Lung (tissue), 12 donors: ENCODE results near the gene IQGAP2. TPM values are rescaled to one million over a fixed set of nuclear protein-coding genes. Genes with fewer than 3 reads are reported as not detected.
A peak's percentile ranks its signal among the peaks of the same experiment; 100 is the strongest.

Experiments
- ATAC-seq: fragments of 200-7000 bp; cut with Tn5 transposase; one replicate; pipeline ENCODE4 v1.9.1; 2020; ENCODE audit warnings: moderate number of reproducible peaks; ENCODE audit not compliant: insufficient read depth, low FRiP score
- DNase-seq, 3 donors: peaks; one replicate each; pipeline ENCODE4 v3.0.0-alpha.2; 2013 to 2017
- H3K27ac ChIP-seq, 2 donors: one replicate each; pipeline ENCODE4 v1.5.1; 2013; ENCODE audit warnings: mild to moderate bottlenecking in 2 of 2, moderate library complexity in 2 of 2, control low read depth in 1 of 2, inconsistent platforms in 1 of 2, low read depth in 1 of 2, low read length in 1 of 2
- H3K27me3 ChIP-seq, 3 donors: one replicate each; pipeline ENCODE4 v1.5.1; 2013; ENCODE audit warnings: low read length in 2 of 3; ENCODE audit not compliant: control insufficient read depth in 3 of 3, insufficient read depth in 3 of 3
- H3K36me3 ChIP-seq, 4 donors: one replicate each; pipeline ENCODE4 v1.5.1; 2013; ENCODE audit warnings: low read length in 4 of 4, mild to moderate bottlenecking in 1 of 4, moderate library complexity in 1 of 4; ENCODE audit not compliant: control insufficient read depth in 4 of 4, insufficient read depth in 4 of 4
- H3K4me1 ChIP-seq, 5 donors: one replicate each; pipeline ENCODE4 v1.5.1; 2013; ENCODE audit warnings: low read length in 5 of 5, mild to moderate bottlenecking in 2 of 5, moderate library complexity in 1 of 5; ENCODE audit not compliant: control insufficient read depth in 5 of 5, insufficient read depth in 5 of 5
- H3K4me3 ChIP-seq: one replicate; pipeline ENCODE4 v1.5.1; 2013; ENCODE audit warnings: mild to moderate bottlenecking, control low read depth, moderate library complexity
- H3K9ac ChIP-seq, 2 donors: one replicate each; pipeline ENCODE4 v1.5.1; 2013; ENCODE audit warnings: low read length in 2 of 2, control low read depth in 1 of 2; ENCODE audit not compliant: insufficient read depth in 1 of 2
- H3K9me3 ChIP-seq, 4 donors: one replicate each; pipeline ENCODE4 v1.5.1; 2013; ENCODE audit warnings: low read length in 3 of 4, mild to moderate bottlenecking in 1 of 4, moderate library complexity in 1 of 4; ENCODE audit not compliant: control insufficient read depth in 4 of 4, insufficient read depth in 3 of 4
- WGBS, 2 donors: extraction: QIAGEN DNeasy Blood & Tissue Kit; methylation state at CpG; one replicate each; pipeline ENCODE4 v1.1.7; 2013; 5-methylcytosine and 5-hydroxymethylcytosine counted together
- polyA plus RNA-seq, 2 donors: library from polyadenylated mRNA; stranded (reverse); fragments of 200-250 nt; gene quantifications; one replicate each; pipeline ENCODE4 v1.2.1, GENCODE V29; 2013
- total RNA-seq, 2 donors: library from RNA; depleted of rRNA in 1 of 2; stranded (reverse); fragments of >200 nt in 1 of 2; gene quantifications; one replicate each; pipeline ENCODE4 v1.2.1, GENCODE V29; 2014 to 2021
- TF ChIP-seq, protein P1 (sequence below): IDR thresholded peaks from 2 replicates; pipeline ENCODE4 v1.5.1; 2012; ENCODE audit warnings: mild to moderate bottlenecking; ENCODE audit errors: control extremely low read depth, extremely low read depth
- donor health status: control.
- donor health status: control.
- donor health status: Bipolar disorder and iron deficiency.
- donor health status: healthy.
- donor health status: DM: yes; HTN: yes; CAD: no.

IQGAP2 gene
- total and polyA plus RNA-seq, 4 donors = 6.0 to 33.6 (median 13.7) TPM

DNA sequence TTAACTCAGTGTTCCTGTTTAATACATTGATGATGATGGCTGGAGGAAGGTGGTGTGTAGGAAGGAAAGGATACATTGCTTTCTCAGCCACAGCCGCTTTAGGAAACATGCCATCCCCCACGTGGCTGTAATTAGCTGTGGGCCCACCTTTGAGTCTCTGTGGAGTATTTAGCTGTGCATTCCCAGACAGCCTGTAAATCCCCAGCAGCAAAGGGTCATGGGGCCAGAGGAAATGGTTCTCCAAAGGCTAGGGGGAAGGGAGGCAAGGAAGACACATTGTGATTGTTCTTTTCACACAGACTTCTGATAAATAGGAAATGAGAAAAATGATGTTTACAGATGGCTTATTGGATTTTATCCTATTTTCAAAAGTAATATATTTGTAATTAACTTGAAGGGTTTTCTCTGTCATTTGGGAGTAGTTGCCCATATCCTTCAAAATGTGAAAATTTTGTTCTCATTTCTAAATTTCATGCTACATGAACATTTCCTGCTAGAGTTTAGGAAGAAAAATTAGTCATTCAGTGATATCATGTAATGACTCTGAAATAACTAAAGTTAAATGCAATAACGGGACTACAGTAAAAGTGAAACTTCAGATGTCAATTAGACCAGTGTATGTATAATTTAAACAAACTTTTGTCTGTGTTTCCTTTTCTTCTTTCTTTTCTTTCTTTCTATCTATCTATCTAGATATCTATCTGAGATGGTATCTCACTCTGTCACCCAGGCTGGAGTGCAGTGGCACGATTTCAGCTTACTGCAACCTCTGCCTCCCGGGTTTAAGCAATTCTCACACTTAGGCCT lies 288.6 kb downstream of the IQGAP2 start:
- Histone ChIP-seq H3K4me1 (peaks cover 0 to 15% (median 4%) of the 10 kb centered on the region in 5 donors), H3K27ac (no peak overlapping the region), H3K9me3 (no peaks in the 10 kb centered on the region), H3K9ac (no peak overlapping the region), H3K4me3 (no peak overlapping the region), H3K27me3 (no peaks in the 10 kb centered on the region), H3K36me3 (no peaks in the 10 kb centered on the region)
- ATAC-seq (no peak), DNase-seq (peak; percentile 45 to 65 (median 46))
- TF ChIP-seq, protein P1, sequence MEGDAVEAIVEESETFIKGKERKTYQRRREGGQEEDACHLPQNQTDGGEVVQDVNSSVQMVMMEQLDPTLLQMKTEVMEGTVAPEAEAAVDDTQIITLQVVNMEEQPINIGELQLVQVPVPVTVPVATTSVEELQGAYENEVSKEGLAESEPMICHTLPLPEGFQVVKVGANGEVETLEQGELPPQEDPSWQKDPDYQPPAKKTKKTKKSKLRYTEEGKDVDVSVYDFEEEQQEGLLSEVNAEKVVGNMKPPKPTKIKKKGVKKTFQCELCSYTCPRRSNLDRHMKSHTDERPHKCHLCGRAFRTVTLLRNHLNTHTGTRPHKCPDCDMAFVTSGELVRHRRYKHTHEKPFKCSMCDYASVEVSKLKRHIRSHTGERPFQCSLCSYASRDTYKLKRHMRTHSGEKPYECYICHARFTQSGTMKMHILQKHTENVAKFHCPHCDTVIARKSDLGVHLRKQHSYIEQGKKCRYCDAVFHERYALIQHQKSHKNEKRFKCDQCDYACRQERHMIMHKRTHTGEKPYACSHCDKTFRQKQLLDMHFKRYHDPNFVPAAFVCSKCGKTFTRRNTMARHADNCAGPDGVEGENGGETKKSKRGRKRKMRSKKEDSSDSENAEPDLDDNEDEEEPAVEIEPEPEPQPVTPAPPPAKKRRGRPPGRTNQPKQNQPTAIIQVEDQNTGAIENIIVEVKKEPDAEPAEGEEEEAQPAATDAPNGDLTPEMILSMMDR = no peak
- WGBS, 2 donors = 53 to 54% methylated on average over 5 of the region's 5 CpGs

- H3K36me3 ChIP-seq = no peaks in the 10 kb centered on the region
- TF ChIP-seq, protein P1 = no peak
- no peak overlapping the region for H3K27ac ChIP-seq
- ATAC-seq (no peak), DNase-seq (no peak)
- H3K4me3 ChIP-seq = no peak overlapping the region
- no peaks in the 10 kb centered on the region for H3K27me3 ChIP-seq
- peaks cover 0 to 15% (median 4%) of the 10 kb centered on the region in 5 donors for H3K4me1 ChIP-seq
- H3K9me3 ChIP-seq = no peaks in the 10 kb centered on the region
- WGBS, 2 donors = 97 to 98% methylated on average over 6 of the region's 6 CpGs
- no peak overlapping the region for H3K9ac ChIP-seq
Observed at GRCh38 chr5:76692274-76692540, 289.1 kb downstream of the IQGAP2 start.

GRCh38 chr5:76692651-76693050 lies 289.6 kb downstream of the IQGAP2 start:
- Histone ChIP-seq H3K36me3 (no peaks in the 10 kb centered on the region), H3K9me3 (no peaks in the 10 kb centered on the region), H3K9ac (no peak overlapping the region), H3K4me3 (no peak overlapping the region), H3K27me3 (no peaks in the 10 kb centered on the region), H3K27ac (no peak overlapping the region), H3K4me1 (peaks cover 0 to 15% (median 4%) of the 10 kb centered on the region in 5 donors)
- WGBS, 2 donors = 93 to 97% methylated on average over 3 of the region's 3 CpGs
- ATAC-seq (no peak), DNase-seq (no peak)
- TF ChIP-seq, protein P1 = no peak

GRCh38 chr5:76693141-76693540 lies 290.1 kb downstream of the IQGAP2 start:
- no peaks in the 10 kb centered on the region for H3K36me3 ChIP-seq

More at GRCh38 chr5:76693141-76693540, 290.1 kb downstream of the IQGAP2 start:
- WGBS, 2 donors = 98 to 100% methylated on average over 3 of the region's 3 CpGs
- Histone ChIP-seq H3K9me3 (no peaks in the 10 kb centered on the region), H3K4me1 (peaks cover 0 to 15% (median 4%) of the 10 kb centered on the region in 5 donors), H3K27ac (no peak overlapping the region), H3K4me3 (no peak overlapping the region), H3K27me3 (no peaks in the 10 kb centered on the region), H3K9ac (no peak overlapping the region)
- TF ChIP-seq, protein P1 = no peak
- ATAC-seq (no peak), DNase-seq (no peak)
